ENCODE data around the gene KIT.

Gene KIT

GRCh38 chr4:54750341-54750740, 92.6 kb downstream of the KIT start:
- no peak for DNase-seq

- no peak for DNase-seq
Measured at GRCh38 chr4:54754394-54754793, 96.6 kb downstream of the KIT start.

- no peak for DNase-seq
Measured at GRCh38 chr4:54764476-54764875, 106.7 kb downstream of the KIT start.

- no peak for DNase-seq
Measured at GRCh38 chr4:54767376-54767775, 109.6 kb downstream of the KIT start.

- DNase-seq: no peak
Measured at GRCh38 chr4:54773022-54773421, 115.3 kb downstream of the KIT start.

- DNase-seq: no peak
Measured at GRCh38 chr4:54779036-54779435, 121.3 kb downstream of the KIT start.

- no peak for DNase-seq
Measured at GRCh38 chr4:54779476-54780148, 121.9 kb downstream of the KIT start.

GRCh38 chr4:54780149-54780495, 122.4 kb downstream of the KIT start:
- no peak for DNase-seq

GRCh38 chr4:54781756-54782155, 124.0 kb downstream of the KIT start:
- no peak for DNase-seq

- DNase-seq: no peak
Measured at GRCh38 chr4:54783402-54784110, 125.8 kb downstream of the KIT start.

GRCh38 chr4:54784161-54784671, 126.5 kb downstream of the KIT start:
- DNase-seq: no peak
